Calu3 (cell line): ENCODE data around the gene RGS9BP. TPM values are rescaled to one million over a fixed set of nuclear protein-coding genes. Genes with fewer than 3 reads are reported as not detected.

Experiments used
- BruUV-seq: library from RNA; stranded (reverse); fragments of 400-500 nt; replicated peaks from 2 replicates; lab custom pipeline; 2021; lab: Mats Ljungman, UMichigan
- CTCF ChIA-PET: fragments of 300-600 bp; sonication (Branson Sonifier 250); formaldehyde crosslinking; loops from one replicate; lab custom pipeline; 2022; ENCODE audit warnings: antibody characterized with exemption; lab: Charles Lee
- DNase-seq: peaks from one replicate; pipeline ENCODE4 v3.0.0; 2022
- H3K27ac Mint-ChIP-seq: one replicate; pipeline ENCODE4 v1.8.0; 2022; ENCODE audit warnings: mixed read lengths; ENCODE audit not compliant: unreplicated experiment
- H3K27me3 Mint-ChIP-seq: one replicate; pipeline ENCODE4 v1.8.0; 2022; ENCODE audit warnings: mixed read lengths; ENCODE audit not compliant: unreplicated experiment
- H3K36me3 Mint-ChIP-seq: one replicate; pipeline ENCODE4 v1.8.0; 2022; ENCODE audit warnings: mild to moderate bottlenecking, moderate library complexity, mixed read lengths; ENCODE audit not compliant: insufficient read depth, unreplicated experiment
- H3K4me1 Mint-ChIP-seq: one replicate; pipeline ENCODE4 v1.8.0; 2022; ENCODE audit warnings: mild to moderate bottlenecking, low read depth, mixed read lengths; ENCODE audit not compliant: unreplicated experiment
- H3K4me3 Mint-ChIP-seq: one replicate; pipeline ENCODE4 v1.8.0; 2022; ENCODE audit warnings: mild to moderate bottlenecking, low read depth, moderate library complexity, mixed read lengths; ENCODE audit not compliant: unreplicated experiment
- H3K9me3 Mint-ChIP-seq: one replicate; pipeline ENCODE4 v1.8.0; 2022; ENCODE audit warnings: low read depth, mixed read lengths; ENCODE audit not compliant: unreplicated experiment
- CTCF ChIP-seq: fragments of 200-600 bp; IDR thresholded peaks from one replicate; pipeline ENCODE4 v1.8.0; 2022; ENCODE audit warnings: antibody characterized with exemption; ENCODE audit not compliant: unreplicated experiment
- intact Hi-C: fragments of 100-400 bp; cut with micrococcal nuclease; formaldehyde crosslinking; loops from one replicate; pipeline ENCODE4 v1.10.0; 2022; ENCODE audit not compliant: unreplicated experiment
- total RNA-seq: library from RNA; stranded (reverse); gene quantifications from 2 replicates; pipeline ENCODE4 v1.2.3, GENCODE V29; 2022

Gene RGS9BP
- total RNA-seq, 1 experiment from 2014 or later = 0.28 TPM

- peaks cover 14% of the 10 kb centered on the region for H3K4me1 Mint-ChIP-seq
- CTCF ChIA-PET = no interaction called here
- BruUV-seq = no TSS peak
- H3K27ac Mint-ChIP-seq = no peak overlapping the region
- TF ChIP-seq CTCF = no peak
- H3K27me3 Mint-ChIP-seq = no peaks in the 10 kb centered on the region
- intact Hi-C loops = no loop called here
- no peaks in the 10 kb centered on the region for H3K9me3 Mint-ChIP-seq
- H3K36me3 Mint-ChIP-seq = peaks cover 26% of the 10 kb centered on the region
- no peak overlapping the region for H3K4me3 Mint-ChIP-seq
- DNase-seq = no peak
Measured at GRCh38 chr19:32658075-32658474, 17.6 kb upstream of the RGS9BP start.

GRCh38 chr19:32658527-32658926 lies 17.1 kb upstream of the RGS9BP start:
- Mint-ChIP-seq H3K27me3 (no peaks in the 10 kb centered on the region), H3K27ac (no peak overlapping the region), H3K9me3 (no peaks in the 10 kb centered on the region), H3K36me3 (peaks cover 26% of the 10 kb centered on the region), H3K4me1 (peaks cover 10% of the 10 kb centered on the region), H3K4me3 (no peak overlapping the region)
- intact Hi-C loops = no loop called here
- no TSS peak for BruUV-seq
- CTCF ChIA-PET = no interaction called here
- no peak for DNase-seq
- TF ChIP-seq CTCF = no peak

- Mint-ChIP-seq H3K4me3 (no peak overlapping the region), H3K9me3 (no peaks in the 10 kb centered on the region), H3K4me1 (no peaks in the 10 kb centered on the region), H3K27me3 (no peaks in the 10 kb centered on the region), H3K36me3 (peaks cover 28% of the 10 kb centered on the region), H3K27ac (no peak overlapping the region)
- intact Hi-C loops = no loop called here
- no peak for TF ChIP-seq CTCF
- BruUV-seq = no TSS peak
- CTCF ChIA-PET = no interaction called here
- no peak for DNase-seq
Measured at GRCh38 chr19:32661318-32661717, 14.3 kb upstream of the RGS9BP start.

- no TSS peak for BruUV-seq
Measured at GRCh38 chr19:32662186-32662585, 13.5 kb upstream of the RGS9BP start.

More at GRCh38 chr19:32662186-32662585, 13.5 kb upstream of the RGS9BP start:
- Mint-ChIP-seq H3K4me1 (no peaks in the 10 kb centered on the region), H3K27me3 (no peaks in the 10 kb centered on the region), H3K27ac (no peak overlapping the region), H3K36me3 (peaks cover 29% of the 10 kb centered on the region), H3K4me3 (no peak overlapping the region), H3K9me3 (no peaks in the 10 kb centered on the region)
- no peak for DNase-seq
- intact Hi-C loops = no loop called here
- no peak for TF ChIP-seq CTCF
- CTCF ChIA-PET = no interaction called here
